Activated naive CD4-positive, alpha-beta T cell treated with anti-CD3 and anti-CD28 coated beads for 36 hours (primary cell): Measurements from ENCODE around the gene IGSF22. TPM values are rescaled to one million over a fixed set of nuclear protein-coding genes. Genes with fewer than 3 reads are reported as not detected.
"Not testable (repeated sequence)": the region's sequence is repeated elsewhere in the genome, so short reads cannot be mapped to it uniquely, and the experiment has no call there.

Source experiments
- CTCF ChIA-PET: fragments of 350-600 bp; sonication (Branson Sonifier 250); formaldehyde crosslinking; loops from one replicate; lab custom pipeline; 2021; ENCODE audit warnings: antibody characterized with exemption; lab: Charles Lee
- DNase-seq: peaks from one replicate; pipeline ENCODE4 v3.0.0-alpha.2; 2020
- H3K27ac Mint-ChIP-seq: one replicate; pipeline ENCODE4 v1.8.0; 2021; ENCODE audit warnings: mild to moderate bottlenecking, mixed read lengths
- H3K27me3 Mint-ChIP-seq: one replicate; pipeline ENCODE4 v1.8.0; 2021; ENCODE audit warnings: low read depth, mixed read lengths
- H3K36me3 Mint-ChIP-seq: one replicate; pipeline ENCODE4 v1.8.0; 2021; ENCODE audit warnings: low read depth, mixed read lengths
- H3K4me1 Mint-ChIP-seq: one replicate; pipeline ENCODE4 v1.8.0; 2021; ENCODE audit warnings: low read depth, mixed read lengths
- H3K4me3 Mint-ChIP-seq: one replicate; pipeline ENCODE4 v1.8.0; 2021; ENCODE audit warnings: mild to moderate bottlenecking, moderate library complexity, mixed read lengths
- H3K9me3 Mint-ChIP-seq: one replicate; pipeline ENCODE4 v1.8.0; 2021; ENCODE audit warnings: mixed read lengths
- intact Hi-C: fragments of 100-400 bp; cut with micrococcal nuclease; formaldehyde crosslinking; loops from one replicate; pipeline ENCODE4 v1.15.1; 2023
- total RNA-seq, 2 experiments: library from RNA; stranded (reverse); gene quantifications; one replicate each; pipeline ENCODE4 v1.2.3, GENCODE V29; 2021

The IGSF22 gene
- total RNA-seq, 2 experiments from 2014 or later, result 1.2 to 1.3 TPM

DNA sequence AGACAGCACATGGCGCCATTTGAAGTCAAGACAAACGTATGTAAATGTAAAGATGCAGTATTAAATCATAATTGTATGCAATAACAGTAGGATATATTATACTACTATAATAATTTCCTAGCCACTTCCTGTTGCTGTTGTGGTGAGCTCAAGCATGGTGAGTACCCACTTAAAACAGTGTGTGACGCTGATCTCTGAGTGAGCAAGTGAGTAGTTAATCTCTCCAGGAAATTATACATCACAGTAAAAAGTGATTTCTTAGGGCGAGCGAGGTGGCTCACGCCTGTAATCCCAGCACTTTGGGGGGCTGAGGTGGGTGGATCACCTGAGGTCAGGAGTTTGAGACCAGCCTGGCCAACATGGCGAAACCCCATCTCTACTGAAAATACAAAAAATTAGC, 53.8 kb downstream of the IGSF22 start:
- H3K4me1 Mint-ChIP-seq, result peaks cover 52% of the 10 kb centered on the region
- H3K9me3 Mint-ChIP-seq, H3K4me3 Mint-ChIP-seq, H3K36me3 Mint-ChIP-seq, H3K27me3 Mint-ChIP-seq: not testable (repeated sequence)
- CTCF ChIA-PET, result interaction anchor here (1.1 kb wide), 1 partner anchor 56 kb away, joined by 3 read pairs; no protein-coding TSS in a partner anchor
- H3K27ac Mint-ChIP-seq, result peak overlapping the region; percentile 79
- peak; percentile 69 for DNase-seq
- intact Hi-C loops, result loop anchor here (1.0 to 2.0 kb wide), 2 partner anchors 26 to 49 kb away; partner anchors contain the start of gene TMEM86A

DNA sequence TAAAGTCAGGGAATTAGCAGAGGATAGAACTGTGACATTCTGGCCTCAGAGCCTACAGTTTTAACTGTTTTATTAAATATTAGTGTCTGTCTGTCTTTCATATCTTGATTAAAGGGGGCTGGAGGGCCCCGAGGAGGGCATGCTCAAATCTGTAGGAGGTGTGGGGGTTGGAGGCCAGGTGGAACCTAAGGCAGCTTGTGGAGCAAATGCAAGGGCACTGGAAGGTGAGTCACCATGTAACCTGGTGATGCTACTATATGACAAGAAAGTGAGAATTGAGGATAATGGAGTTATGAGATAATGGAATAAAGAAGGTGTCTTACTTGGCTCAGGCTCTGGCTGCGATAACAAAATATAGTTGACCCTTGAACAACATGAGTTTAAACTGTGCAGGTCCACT, 54.7 kb downstream of the IGSF22 start:
- peaks cover 56% of the 10 kb centered on the region for H3K4me1 Mint-ChIP-seq
- CTCF ChIA-PET, result no interaction called here
- no peaks in the 10 kb centered on the region for H3K36me3 Mint-ChIP-seq
- intact Hi-C loops, result no loop called here
- H3K9me3 Mint-ChIP-seq, result no peaks in the 10 kb centered on the region
- no peaks in the 10 kb centered on the region for H3K27me3 Mint-ChIP-seq
- no peak overlapping the region for H3K4me3 Mint-ChIP-seq
- H3K27ac Mint-ChIP-seq, result peak overlapping the region; percentile 64
- peak; percentile 36 for DNase-seq

DNA sequence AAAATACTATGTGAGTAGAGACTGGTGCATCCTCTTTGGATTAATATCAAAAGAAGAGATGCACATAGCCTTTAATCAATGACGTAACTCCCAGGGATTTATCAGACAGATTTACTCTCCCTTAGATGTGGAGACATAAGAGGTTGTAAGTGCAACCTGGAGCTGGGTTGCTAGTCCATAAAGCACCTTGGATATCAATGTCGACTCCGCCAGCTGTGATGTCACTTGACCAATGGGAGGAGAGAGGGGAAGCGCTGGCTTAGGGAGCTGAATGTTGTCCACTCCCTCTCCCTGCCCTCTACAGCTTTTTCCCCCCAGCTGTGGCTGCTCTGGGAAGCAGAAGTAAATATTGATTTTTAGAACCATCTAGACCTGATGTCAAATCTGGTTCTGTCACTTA, 56.3 kb downstream of the IGSF22 start:
- intact Hi-C loops, result loop anchor here (1.0 to 5.0 kb wide), 5 partner anchors 35 to 287 kb away; partner anchors contain the start of genes SPTY2D1 and TSG101
- no peak overlapping the region for H3K27ac Mint-ChIP-seq
- no peaks in the 10 kb centered on the region for H3K9me3 Mint-ChIP-seq
- H3K4me1 Mint-ChIP-seq, result peaks cover 70% of the 10 kb centered on the region
- H3K36me3 Mint-ChIP-seq, result no peaks in the 10 kb centered on the region
- H3K27me3 Mint-ChIP-seq, result no peaks in the 10 kb centered on the region
- H3K4me3 Mint-ChIP-seq, result no peak overlapping the region
- CTCF ChIA-PET, result interaction anchor here (1.0 kb wide), 1 partner anchor 76 kb away, joined by 3 read pairs; no protein-coding TSS in a partner anchor
- DNase-seq, result no peak

DNA sequence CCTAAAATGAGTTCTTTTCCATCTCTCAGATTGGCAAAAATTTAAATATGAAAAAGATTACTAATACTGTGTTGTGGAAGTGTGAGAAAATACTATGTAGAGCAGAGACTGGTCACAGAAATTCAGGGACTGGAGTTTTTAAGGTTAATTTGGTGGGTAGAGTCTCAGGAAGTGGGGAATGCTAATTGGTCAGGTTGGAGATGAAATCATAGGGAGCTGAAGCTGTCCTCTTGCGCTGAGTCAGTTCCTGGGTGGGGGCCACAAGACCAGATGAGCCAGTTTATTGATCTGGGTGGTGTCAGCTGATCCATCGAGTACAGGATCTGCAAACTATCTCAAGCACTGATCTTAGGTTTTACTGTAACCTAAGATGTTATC, 56.8 kb downstream of the IGSF22 start:
- Mint-ChIP-seq H3K9me3 (no peaks in the 10 kb centered on the region), H3K4me1 (peaks cover 70% of the 10 kb centered on the region)
- intact Hi-C loops, result loop anchor here (1.0 to 5.0 kb wide), 5 partner anchors 35 to 287 kb away; partner anchors contain the start of genes SPTY2D1 and TSG101

DNA sequence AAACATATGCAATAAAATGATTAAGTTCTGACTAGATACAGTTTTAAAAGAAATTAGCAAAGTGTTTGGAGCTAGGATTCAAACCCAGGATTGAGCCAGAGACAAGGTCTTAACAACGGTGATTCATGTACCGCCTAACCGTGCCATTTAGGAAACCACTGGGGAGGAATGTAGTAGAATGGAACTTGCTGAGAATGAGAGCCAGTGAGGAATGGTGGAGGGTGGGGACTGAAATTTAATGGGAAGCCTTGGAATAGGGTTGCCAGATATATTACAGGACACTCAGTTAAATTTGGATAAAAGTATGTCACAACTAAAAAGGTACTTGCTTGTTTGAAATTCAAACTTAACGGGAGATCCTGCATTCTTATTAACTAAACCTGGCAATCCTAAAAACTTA, 57.9 kb downstream of the IGSF22 start:
- Mint-ChIP-seq H3K4me1 (peaks cover 64% of the 10 kb centered on the region), H3K36me3 (no peaks in the 10 kb centered on the region), H3K4me3 (no peak overlapping the region), H3K27me3 (no peaks in the 10 kb centered on the region), H3K27ac (peak overlapping the region; percentile 59), H3K9me3 (no peaks in the 10 kb centered on the region)
- intact Hi-C loops, result loop anchor here (2.0 to 5.0 kb wide), 3 partner anchors 39 to 286 kb away; partner anchors contain the start of gene TSG101
- no peak for DNase-seq
- CTCF ChIA-PET, result interaction anchor here (0.9 kb wide), 1 partner anchor 54 kb away, joined by 4 read pairs; no protein-coding TSS in a partner anchor

More for the DNA sequence above, 56.8 kb downstream of the IGSF22 start:
- peak; percentile 23 for DNase-seq
- Mint-ChIP-seq H3K36me3 (no peaks in the 10 kb centered on the region), H3K27ac (peak overlapping the region; percentile 63), H3K27me3 (no peaks in the 10 kb centered on the region), H3K4me3 (no peak overlapping the region)
- CTCF ChIA-PET, result interaction anchor here (1.0 kb wide), 1 partner anchor 76 kb away, joined by 3 read pairs; no protein-coding TSS in a partner anchor

DNA sequence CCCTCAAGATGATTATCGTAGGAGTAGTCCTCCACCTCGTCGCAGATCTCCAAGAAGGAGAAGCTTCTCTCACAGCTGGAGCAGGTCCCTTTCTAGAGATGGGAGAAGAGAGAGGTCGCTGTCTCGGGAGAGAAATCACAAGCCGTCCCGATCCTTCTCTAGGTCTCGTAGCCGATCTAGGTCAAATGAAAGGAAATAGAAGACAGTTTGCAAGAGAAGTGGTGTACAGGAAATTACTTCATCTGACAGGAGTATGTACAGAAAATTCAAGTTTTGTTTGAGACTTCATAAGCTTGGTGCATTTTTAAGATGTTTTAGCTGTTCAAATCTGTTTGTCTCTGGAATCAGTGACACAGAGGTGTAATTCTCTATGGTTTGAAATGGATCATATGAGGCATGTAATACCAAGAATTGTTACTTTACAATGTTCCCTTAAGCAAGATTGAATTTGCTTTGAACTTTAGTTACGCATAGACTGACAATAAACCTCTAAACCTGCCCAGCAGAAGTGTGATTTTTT, 60.6 kb downstream of the IGSF22 start:
- intact Hi-C loops, result loop anchor here (1.0 to 5.0 kb wide), 3 partner anchors 31 to 283 kb away; partner anchors contain the start of genes SPTY2D1 and TSG101
- H3K9me3 Mint-ChIP-seq, H3K36me3 Mint-ChIP-seq, H3K27me3 Mint-ChIP-seq: not testable (repeated sequence)
- H3K27ac Mint-ChIP-seq, result peak overlapping the region; percentile 75
- CTCF ChIA-PET, result interaction anchor here (0.6 kb wide), 1 partner anchor 275 kb away, joined by 3 read pairs; no protein-coding TSS in a partner anchor
- peak; percentile 12 for DNase-seq
- peak overlapping the region; percentile 54 for H3K4me3 Mint-ChIP-seq
- peaks cover 44% of the 10 kb centered on the region for H3K4me1 Mint-ChIP-seq

DNA sequence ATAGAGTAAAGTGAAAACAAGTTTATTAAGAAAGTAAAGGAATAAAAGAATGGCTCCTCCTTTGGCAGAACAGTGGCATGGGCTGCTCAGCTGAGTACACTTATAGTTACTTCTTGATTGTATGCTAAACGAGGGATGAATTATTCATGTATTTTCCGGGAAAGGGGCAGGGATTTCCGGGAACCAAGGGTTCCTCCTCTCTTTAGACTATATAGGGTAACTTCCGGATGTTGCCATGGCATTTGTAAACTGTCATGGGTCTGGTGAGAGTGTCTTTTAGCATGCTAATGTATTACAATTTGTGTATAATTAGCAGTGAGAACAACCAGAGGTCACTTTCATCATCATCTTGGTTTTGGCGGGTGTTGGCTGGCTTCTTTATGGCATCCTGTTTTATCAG, 68.3 kb downstream of the IGSF22 start:
- Mint-ChIP-seq H3K4me1 (no peaks in the 10 kb centered on the region), H3K36me3 (peaks cover 3% of the 10 kb centered on the region), H3K27me3 (no peaks in the 10 kb centered on the region), H3K27ac (no peak overlapping the region), H3K9me3 (peaks cover 5% of the 10 kb centered on the region), H3K4me3 (no peak overlapping the region)
- intact Hi-C loops, result no loop called here
- CTCF ChIA-PET, result no interaction called here
- no peak for DNase-seq

Other genes starting within 250 kb of the IGSF22 start
- 10 to 100 TPM; 33.2 to 40.5 TPM for gene TSG101, start 199.2 kb downstream of the IGSF22 start, total RNA-seq
- 1 to 10 TPM; 8.9 to 9.2 TPM for gene UEVLD, start 137.5 kb downstream of the IGSF22 start, total RNA-seq
- 1 to 10 TPM in 1 of 2 experiments, under 1 TPM in 1; 0.67 to 1.0 TPM for gene MISFA, start 126.4 kb downstream of the IGSF22 start, total RNA-seq
- gene SPTY2D1, start 91.8 kb downstream of the IGSF22 start, total RNA-seq, result 10 to 100 TPM; 13.9 to 15.0 TPM
- gene TMEM86A, start 27.4 kb downstream of the IGSF22 start, total RNA-seq, result under 1 TPM; 0.05 to 0.15 TPM
- gene PTPN5, start 65.6 kb upstream of the IGSF22 start, total RNA-seq, result not detected
- not detected for gene MRGPRX1, start 213.2 kb upstream of the IGSF22 start, total RNA-seq